Midbrain (tissue), 1 donor: Measurements from ENCODE around the gene LRP1.

Experiments used
- DNase-seq: peaks from one replicate; lab custom pipeline; 2025; lab: John Stamatoyannopoulos, UW

The LRP1 gene

GRCh38 chr12:57211791-57212700 is 83.8 kb downstream of the LRP1 start:
- no peak for DNase-seq

- DNase-seq = no peak
Observed at GRCh38 chr12:57212701-57213057, 84.4 kb downstream of the LRP1 start.

GRCh38 chr12:57213058-57213715 is 84.9 kb downstream of the LRP1 start:
- DNase-seq = peak; percentile 85

- peak; percentile 14 for DNase-seq
Observed at GRCh38 chr12:57213763-57214397, 85.6 kb downstream of the LRP1 start.

GRCh38 chr12:57214398-57214781 is 86.1 kb downstream of the LRP1 start:
- no peak for DNase-seq

GRCh38 chr12:57215065-57215464 is 86.8 kb downstream of the LRP1 start:
- no peak for DNase-seq

GRCh38 chr12:57215668-57216013 is 87.4 kb downstream of the LRP1 start:
- DNase-seq = no peak

GRCh38 chr12:57216014-57216911 is 88.0 kb downstream of the LRP1 start, which contains the start of gene NXPH4:
Gene NXPH4, plus strand, starts transcription at chr12:57216794. Its CDS starts 176 bp downstream, at chr12:57216970.
- DNase-seq = no peak

GRCh38 chr12:57216921-57217879 is 88.9 kb downstream of the LRP1 start:
- DNase-seq = no peak

GRCh38 chr12:57218030-57218853 is 90.0 kb downstream of the LRP1 start:
- no peak for DNase-seq

GRCh38 chr12:57219205-57219992 is 91.1 kb downstream of the LRP1 start:
- DNase-seq = no peak

GRCh38 chr12:57219993-57220754 is 91.9 kb downstream of the LRP1 start:
- DNase-seq = no peak

- DNase-seq = no peak
Observed at GRCh38 chr12:57220770-57221168, 92.5 kb downstream of the LRP1 start.

- no peak for DNase-seq
Observed at GRCh38 chr12:57221169-57221917, 93.1 kb downstream of the LRP1 start.

GRCh38 chr12:57222286-57223190 is 94.3 kb downstream of the LRP1 start:
- no peak for DNase-seq
